NCI-H446 (cell line): ENCODE measurements around the gene SLC25A29.
"Not testable (repeated sequence)": the region's sequence is repeated elsewhere in the genome, so short reads cannot be mapped to it uniquely, and the experiment has no call there.

Experiments
- DNase-seq, 2 experiments: peaks; one replicate each; lab custom pipeline; 2025; lab: John Stamatoyannopoulos, UW

SLC25A29 gene

DNA sequence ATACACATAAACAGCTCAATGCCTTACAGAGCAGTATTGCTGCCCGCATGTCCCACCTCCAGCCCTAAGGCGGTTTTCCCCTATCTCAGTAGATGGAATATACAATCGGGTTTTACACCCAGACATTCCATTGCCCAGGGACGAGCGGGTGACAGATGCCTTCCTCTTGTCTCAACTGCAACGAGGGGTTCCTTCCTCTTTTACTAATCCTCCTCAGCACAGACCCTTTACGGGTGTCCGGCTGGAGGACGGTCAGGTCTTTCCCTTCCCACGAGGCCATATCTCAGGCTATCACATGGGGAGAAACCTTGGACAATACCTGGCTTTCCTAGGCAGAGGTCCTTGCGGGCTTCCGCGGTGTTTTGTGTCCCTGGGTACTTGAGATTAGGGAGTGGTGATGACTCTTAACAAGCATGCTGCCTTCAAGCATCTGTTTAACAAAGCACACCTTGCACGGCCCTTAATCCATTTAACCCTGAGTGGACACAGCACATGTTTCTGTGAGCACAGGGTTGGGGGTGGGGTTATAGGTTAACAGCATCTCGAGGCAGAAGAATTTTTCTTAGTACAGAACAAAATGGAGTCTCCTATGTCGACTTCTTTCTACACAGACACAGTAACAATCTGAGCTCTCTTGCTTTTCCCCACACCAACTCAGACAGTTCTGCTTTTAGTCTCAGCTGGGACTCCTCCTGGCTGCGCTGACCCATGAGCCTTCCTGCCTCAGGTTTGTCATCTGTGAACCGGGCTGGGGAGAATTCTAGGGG is 6.0 kb upstream of the SLC25A29 start:
- DNase-seq = not testable (repeated sequence)

DNA sequence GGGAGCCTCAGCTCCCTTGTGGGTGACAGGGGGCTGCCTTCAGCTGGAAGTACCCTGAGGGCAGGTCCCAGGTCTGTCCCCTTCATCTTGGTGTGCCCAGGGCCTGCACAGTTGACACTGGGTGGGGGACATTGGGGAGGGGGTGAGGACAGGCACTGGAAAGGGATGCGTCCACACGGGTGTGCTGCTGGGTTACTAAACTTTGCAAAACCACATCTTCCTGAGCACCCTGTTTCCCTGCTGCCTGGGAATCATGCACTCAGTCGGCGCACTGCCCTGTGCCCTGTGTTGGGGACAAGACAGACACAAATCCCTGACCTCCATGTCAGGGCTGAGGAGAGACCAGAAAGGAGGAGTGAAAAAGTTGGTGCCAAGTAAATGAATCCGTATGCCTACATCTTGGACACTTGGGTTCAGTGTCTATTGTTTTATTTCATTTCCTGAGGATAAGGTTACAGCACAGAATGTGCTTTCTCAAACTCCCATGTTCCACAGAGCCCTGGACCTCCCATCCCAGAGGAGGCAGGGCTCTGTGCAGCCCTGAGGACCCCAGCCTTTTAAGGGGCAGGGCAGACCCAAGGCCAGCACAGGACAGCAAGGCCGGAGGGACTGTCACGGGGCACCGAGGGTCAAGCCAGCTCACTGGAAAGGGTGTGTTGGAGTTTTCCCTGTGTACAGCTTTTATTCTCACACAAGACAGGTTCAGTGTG is 2.9 kb upstream of the SLC25A29 start:
- DNase-seq = no peak

DNA sequence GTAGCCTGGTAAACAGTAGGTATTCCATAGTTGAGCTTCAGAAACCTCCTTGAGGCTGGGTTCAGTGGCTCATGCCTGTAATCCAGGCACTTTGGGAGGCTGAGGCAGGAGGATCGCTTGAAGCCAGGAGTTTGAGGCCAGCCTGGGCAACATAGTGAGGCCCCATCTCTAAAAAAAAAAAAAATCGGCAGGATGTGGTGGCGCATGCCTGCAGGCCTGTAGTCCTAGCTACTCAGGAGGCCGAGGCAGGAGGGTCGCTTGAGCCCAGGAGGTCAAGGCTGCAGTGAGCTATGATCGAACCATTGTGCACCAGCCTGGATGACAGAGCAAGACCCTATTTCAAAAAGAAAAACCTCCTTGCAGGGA is 2.2 kb upstream of the SLC25A29 start:
- not testable (repeated sequence) for DNase-seq

DNA sequence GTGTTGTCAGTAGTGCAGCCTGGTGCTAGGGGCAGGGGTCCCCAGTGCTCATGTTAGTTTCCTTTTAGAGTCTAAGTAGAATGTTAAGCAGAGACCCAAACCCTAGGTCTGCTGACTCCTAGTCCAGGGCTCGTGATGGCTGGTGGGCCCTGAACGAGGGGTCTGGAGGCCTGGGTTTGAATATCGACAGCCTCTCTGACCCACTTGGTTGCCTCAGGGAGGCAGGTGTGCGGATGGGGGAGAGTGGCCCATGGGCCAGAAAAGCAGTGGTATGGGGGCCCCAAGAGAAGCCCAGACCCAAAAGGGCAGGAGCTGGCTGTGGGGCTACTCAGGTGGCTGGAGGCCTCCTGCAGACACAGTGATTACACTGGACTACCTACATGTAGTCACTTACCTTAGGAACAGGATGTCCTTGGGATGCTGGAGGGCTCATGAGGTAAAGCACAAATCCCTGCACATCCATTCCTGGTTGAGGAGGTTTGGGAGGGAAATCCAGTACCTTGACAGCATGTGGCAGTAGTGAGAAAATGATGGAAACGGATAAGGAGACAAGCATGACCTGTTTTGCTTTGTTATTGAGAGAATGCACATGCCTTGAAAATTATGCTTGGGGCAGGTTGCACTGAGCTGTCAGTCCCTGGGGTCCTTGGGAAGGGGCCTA is 1.7 kb upstream of the SLC25A29 start:
- no peak for DNase-seq

DNA sequence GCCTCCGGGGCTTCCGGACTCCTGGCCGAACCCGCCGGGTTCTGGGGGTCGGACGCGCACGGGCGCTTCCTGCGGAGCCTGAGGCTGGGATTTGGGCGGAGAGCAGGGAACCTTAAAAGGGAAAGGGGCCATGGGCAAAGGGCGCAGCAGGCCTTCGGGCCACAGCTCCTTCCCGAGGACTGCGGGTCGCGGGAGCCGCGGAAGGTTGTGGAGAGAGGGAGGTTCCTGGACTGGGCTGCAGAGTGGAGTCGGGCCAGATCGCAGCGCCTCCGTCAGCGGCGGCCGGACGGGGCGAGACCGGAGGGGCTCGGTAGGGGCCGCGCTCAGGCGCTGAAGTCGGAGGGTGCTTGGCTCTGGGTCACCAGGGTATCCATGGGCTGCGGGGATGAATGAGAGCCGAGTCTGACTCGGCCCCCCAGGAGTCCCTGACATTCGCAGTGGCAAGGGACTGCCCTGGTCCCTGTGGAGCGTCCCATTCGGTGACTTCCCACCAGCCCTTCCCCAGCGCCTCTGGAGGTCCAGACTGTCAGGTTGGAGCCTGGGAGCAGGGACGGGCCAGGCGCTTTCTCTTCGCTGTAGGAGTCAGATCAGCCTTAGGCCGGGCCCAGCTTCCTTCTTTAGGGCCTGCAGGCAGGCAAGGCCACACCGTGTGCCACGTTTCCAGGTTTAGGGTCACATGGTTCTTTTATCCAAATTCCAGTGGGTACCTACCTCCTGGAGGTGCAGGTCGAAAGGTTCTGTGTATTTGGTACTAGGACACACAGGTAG is 938 bp upstream of the SLC25A29 start:
- no peak for DNase-seq

DNA sequence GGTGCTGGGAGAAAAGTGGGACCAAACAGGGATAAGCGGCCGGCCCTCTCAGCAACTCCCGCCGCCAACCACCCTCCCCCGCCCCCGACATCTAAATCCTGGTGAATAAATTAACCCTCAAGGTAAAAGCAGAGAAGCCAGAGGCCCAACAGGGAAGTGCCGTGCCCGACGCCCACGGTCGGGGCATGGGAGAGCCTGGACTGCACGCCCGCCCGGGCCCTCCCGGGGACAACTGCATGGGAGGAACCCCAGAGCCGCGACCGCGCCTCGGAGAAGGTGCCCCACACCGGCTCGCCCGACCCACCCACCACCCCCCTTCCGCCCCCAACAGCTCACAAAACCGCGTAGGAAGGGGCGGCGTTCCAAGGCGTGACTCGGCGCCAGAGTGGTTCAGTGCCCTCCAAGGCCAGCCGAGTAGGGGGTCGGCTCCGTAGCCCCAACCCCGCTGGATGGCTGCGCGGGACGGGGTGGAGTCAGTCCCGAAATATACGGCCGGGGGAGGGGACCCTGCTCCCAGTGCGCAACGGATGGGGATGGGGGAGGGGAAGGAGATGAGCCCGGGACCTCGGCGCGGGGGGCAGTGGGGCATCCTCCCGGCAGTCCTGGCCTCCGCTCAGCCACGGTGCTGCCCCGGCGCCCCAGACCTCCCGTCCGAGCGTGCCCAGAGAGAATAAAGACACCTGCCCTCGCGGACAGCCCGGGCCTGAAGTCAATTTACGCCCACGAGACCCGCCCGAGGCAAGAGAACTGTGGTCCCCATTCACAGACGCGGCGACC is 732 bp downstream of the SLC25A29 start:
- no peak for DNase-seq

DNA sequence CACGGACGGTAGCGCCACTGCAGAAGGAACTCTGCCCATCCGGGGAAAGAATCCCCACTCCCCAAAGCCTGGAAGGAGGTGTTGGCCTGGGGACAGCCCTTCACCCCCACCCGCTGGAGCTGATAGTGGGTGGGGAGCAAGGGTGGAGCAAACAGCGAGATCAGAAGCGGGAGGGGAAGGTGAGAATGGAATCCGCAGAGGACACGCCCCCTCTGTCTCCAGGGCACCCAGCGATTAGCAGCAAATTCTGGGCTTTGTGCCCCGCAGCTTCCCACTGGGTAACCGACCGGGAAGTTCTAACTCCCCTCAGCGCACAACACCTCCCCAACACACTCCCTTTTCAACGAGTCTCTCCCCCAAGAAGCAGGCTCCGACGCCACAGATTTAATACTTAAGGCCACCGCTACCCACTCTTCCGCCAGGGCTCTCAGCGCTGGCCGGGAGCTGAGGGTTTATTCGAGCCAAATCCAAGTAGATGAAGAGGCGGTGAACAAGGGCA is 1.4 kb downstream of the SLC25A29 start:
- peak in 1 of 2 experiments; percentile 48 for DNase-seq

DNA sequence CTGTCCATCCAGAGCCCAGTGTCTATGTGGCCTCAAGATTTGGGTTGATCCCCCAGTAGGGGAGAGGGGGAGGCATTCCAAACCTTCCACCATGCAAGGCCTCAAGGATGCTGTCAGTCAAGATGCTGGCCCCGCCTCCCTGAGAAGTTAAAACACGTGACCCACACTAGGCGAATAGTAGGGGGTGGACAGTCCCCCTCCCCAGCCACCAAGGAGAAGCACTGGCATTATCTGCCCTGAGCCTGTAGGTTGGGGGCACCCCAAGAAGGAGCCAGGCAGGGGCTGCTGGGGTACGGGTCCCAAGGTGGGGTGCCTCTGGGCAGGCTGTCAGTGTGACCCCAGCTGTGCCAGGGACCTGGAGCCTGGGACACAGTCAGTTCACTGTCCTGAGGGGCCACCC is 2.3 kb downstream of the SLC25A29 start:
- DNase-seq = no peak

DNA sequence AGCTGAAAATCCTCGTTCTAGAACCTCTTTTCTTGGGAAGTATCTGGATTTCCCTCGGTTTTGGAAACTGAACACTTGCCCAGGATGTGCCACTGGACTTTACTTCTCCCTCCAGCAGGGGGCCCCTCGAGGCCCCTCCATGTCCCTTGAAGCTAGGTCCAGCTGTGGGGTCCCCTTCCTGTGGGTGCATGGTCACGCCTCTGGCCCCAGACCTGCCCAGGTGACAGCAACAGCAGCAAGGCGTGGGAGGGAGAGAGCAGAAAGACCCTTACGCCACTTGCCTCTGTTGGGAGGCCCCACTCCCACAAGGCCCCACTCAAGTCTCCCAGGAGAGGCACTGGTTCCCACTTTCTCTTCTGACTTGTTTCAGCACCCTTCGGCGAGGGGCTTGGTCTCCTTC is 3.1 kb downstream of the SLC25A29 start:
- DNase-seq = no peak

DNA sequence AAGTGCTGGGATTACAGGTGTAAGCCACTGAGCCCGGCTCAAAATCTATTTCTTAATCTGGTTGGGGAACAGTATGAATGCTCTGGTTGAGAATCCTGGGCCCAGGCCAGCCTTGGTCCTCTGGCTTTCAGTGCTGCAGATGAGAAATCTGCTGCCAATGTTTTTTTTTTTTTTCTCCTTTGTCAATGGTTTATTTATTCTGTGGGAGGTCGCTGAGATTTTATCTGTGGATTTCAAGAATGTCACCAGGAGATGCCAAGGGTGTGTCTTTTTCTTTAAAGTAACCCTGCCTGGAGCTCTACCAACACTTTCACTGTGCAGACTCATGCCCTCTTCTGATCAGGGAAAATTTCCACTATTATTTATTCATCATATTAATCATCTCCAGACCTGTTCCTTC is 3.6 kb downstream of the SLC25A29 start:
- DNase-seq = no peak

DNA sequence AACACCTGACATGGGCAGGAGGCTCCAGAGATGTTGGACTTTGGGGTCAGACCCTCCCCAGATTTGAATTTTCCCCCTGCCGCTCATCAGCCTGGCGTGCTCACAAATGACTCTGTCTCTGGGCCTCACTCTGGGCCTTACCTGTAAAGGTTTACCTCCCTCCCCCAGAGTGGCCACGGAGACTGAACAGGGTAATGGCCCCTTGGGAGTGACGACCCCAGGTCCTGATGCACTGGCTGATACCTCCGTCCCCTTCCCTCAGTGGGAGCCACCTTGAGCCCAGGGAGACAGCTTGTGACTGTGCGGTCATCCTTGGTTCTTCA is 7.0 kb downstream of the SLC25A29 start:
- DNase-seq = no peak

DNA sequence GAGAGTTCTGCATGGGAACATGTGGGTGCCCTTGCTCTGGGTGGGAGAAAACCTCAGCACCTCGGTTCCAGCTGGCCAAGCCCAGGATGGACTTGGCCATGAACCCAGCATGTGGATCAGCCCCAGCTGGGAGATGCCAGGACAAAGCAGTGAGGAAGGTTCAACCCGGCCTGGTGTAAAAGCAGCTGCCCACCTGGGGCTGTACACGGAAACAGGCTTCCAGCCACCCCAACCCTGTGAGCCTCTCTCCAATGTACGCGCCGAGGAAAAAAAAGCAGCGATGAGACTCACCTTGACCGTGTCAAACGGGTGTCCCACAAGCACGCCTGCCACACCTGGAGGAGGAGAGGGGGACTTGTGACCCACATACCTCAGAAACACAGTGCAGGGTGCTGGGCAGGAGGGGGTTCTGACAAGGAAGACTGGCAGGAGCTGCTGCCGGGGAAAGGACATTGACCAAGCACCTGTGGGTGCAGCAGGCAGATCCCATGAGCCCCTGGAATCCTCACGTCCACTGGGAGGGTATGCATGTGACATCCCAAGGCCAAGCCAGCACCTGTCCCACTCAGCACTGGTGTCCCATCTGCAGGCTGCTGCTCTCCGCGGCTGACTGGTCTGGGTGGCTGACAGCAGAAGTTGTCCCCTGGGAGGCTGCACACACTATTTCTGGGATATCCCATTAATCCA is 7.5 kb downstream of the SLC25A29 start:
- no peak for DNase-seq

DNA sequence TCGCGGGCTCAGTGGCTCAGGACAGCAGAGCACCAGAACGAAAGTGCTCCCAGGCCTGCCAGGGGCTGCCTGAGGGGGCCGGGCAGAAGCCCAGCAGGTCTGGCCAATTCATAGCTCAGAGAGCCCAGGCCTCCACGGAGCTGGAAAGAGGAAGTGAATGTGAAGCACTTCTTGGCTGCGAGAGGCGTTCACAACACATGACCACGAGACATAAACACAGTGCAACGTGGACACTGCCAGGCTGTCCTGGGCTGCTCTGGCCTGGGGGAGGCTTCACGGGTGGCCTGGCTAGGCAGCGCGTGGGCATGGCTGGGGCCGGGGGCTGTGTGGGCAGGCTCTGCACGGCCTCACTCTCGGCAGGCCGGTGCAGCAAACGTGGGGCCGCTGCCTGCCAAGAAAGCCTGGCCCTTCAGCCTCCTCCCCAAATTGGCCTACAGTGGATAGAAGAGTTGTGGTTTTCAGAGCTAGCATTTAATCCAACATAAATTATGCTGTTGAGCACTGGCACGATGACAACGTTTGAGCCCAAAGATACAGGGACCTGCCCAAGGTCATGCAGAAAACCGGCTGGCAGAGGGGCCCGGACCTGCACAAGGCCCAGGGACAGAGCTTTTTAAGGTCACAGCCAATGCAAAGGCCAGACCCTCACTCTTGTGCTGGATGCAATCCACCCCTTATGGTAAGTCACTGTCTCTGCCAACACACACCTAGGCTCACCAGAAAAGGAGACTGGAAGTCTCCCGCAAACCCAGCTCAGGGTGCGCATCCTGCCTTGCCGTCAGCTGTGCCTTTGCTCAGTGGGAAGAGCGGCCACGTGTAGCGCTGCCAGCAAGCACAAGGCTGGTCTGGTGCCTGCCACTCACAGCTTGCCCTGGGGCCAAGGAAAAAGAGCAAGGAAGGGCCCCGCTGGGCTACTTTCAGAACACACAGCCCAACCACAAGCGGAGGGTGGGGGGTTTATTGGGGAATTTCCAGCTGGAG is 8.6 kb downstream of the SLC25A29 start:
- DNase-seq = peak; percentile 27 to 44

DNA sequence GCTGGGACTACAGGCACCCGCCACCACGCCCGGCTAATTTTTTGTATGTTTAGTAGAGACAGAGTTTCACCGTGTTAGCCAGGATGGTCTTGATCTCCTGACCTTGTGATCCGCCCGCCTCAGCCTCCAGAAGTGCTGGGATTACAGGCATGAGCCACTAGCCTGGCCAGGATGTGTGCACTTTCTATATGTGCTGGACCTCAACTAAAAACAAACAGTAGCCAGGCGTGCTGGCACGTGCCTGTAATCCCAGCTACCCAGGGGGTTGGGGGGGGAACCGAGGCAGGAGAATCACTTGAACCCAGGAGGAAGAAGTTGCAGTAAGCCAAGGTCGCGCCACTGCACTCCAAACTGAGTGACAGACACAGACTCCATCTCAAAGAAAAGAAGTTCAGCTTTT is 9.5 kb downstream of the SLC25A29 start:
- DNase-seq = not testable (repeated sequence)

DNA sequence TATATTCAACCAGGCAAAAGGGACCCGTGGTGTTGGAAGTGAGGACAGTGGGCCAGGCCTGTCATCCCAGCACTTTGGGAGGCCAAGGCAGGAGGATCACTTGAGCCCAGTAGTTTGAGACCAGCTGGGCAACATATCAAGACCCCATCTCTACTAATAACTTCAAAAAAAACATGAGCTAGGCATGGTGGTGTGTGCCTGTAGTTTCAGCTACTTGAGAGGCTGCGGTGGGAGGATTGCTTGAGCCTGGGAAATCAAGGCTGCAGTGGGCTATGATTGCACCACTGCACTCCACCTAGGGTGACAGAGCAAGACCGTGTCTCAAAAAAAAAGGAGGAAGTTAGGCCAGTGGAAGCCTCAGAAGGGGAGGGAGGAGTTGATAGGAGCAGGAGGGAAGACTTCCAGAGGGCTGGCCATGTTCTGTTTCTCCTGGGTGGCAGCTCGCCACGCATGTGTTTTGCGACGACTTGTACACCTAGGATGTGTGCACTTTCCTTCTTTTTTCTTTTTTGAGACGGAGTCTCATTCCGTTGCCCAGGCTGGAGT is 10.1 kb downstream of the SLC25A29 start:
- DNase-seq = no peak

DNA sequence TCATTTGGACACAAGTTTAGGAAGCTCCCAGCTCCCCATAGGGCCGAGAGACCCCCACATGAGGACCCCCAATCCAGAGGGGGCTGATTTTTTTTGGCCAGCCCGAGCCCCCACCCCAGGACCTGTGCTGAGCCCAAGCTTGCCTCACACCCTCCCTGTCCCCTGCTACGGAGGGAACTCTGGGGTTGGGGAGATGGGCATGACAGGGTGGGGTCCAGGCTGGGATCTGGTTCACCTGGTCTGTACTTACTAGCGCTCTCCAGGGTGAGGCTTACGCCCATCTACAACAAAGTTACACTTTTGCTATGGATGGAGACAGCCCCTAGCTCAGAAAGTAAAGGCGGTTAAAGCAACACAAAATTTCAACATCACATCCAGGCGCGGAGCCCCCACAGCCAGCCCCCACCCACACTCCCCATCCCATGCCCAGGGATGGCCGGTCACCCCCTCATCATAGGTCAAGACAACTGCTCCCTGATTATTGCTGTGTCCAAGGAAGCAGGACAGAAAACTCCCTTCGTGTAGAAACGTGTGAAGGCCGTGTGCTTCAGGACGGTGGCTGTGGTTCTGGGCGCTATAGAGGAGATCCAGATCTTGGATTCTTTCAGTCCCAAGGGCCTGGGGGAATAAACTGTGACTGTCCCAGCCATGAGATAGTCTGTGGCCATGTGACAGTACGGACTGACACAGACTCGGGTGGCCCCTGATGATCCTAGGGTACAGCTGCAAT is 10.7 kb downstream of the SLC25A29 start:
- DNase-seq = no peak

DNA sequence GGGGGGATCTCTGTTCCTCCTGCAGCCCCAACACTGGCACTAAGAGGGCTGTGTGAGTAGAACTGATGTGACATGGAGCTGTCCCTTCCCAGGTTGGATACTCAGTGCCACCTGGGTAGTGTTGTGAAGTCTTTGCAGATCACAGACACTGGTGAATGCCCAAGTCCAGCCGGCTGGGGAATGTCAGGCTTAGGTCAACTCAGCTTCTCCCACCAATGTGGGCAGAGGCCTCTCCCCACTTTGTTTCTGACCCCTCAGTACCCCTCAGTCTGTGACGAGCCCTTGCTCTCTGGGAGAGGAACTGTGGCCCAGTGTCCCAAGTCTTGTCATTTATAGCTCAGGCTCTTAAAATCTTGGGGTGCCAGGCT is 11.3 kb downstream of the SLC25A29 start:
- no peak for DNase-seq

DNA sequence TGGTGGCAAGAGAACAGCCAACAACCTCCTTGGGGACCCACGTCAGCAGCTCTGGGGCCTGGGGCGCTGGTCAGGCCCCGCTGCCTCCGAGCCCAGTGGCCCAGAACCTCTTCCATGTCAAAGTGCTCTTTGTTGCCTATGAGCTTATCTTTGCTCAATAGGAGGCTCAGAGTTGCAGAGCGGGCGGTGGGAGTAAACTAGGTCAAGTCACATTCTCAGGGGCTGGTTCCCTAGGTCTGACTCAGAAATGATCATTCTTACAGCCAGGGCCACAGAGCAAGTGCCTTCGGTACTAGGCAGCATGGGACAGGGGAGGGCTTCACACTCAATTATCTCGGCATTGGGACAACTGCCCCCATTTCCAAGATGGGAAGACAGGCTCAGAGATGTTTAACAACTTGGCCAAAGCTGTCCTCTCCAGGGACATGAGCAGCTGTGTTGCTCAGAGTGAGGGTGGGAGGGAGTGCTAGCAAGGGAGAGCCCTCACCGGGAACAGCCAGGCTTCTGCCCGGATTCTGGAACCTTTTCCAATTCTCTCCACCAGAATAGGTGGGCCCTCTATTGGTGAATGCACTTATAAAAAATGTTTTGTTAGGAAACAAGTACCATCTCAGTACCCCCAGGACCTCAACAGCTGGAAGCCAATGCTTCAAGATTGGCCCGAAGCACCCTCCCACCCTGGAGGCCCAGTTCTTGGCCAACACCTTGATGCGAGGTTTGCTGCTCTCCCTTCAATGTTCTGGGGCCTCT is 11.9 kb downstream of the SLC25A29 start:
- no peak for DNase-seq
